GDM1 (cell line): ENCODE measurements around the gene ETV3.

Source experiments
- DNase-seq: peaks from one replicate; lab custom pipeline; 2025; lab: John Stamatoyannopoulos, UW

ETV3 gene

GRCh38 chr1:157090771-157091170 lies 47.4 kb downstream of the ETV3 start:
- no peak for DNase-seq

GRCh38 chr1:157090196-157090647 lies 48.0 kb downstream of the ETV3 start:
- DNase-seq, result peak; percentile 68

- no peak for DNase-seq
Observed at GRCh38 chr1:157089789-157090188, 48.4 kb downstream of the ETV3 start.

- DNase-seq, result no peak
Observed at GRCh38 chr1:157088607-157089006, 49.6 kb downstream of the ETV3 start.

- DNase-seq, result no peak
Observed at GRCh38 chr1:157087030-157087429, 51.2 kb downstream of the ETV3 start.

GRCh38 chr1:157086299-157086698 lies 51.9 kb downstream of the ETV3 start:
- DNase-seq, result no peak

GRCh38 chr1:157085421-157085820 lies 52.8 kb downstream of the ETV3 start:
- DNase-seq, result no peak

- no peak for DNase-seq
Observed at GRCh38 chr1:157084720-157085119, 53.5 kb downstream of the ETV3 start.

- no peak for DNase-seq
Observed at GRCh38 chr1:157081707-157082106, 56.5 kb downstream of the ETV3 start.

- DNase-seq, result no peak
Observed at GRCh38 chr1:157080714-157081113, 57.5 kb downstream of the ETV3 start.

- DNase-seq, result no peak
Observed at GRCh38 chr1:157077394-157077793, 60.8 kb downstream of the ETV3 start.

GRCh38 chr1:157073944-157074685 lies 64.1 kb downstream of the ETV3 start:
- DNase-seq, result peak; percentile 20
